ENCODE measurements around the gene GDPD5.

GDPD5 gene

DNA sequence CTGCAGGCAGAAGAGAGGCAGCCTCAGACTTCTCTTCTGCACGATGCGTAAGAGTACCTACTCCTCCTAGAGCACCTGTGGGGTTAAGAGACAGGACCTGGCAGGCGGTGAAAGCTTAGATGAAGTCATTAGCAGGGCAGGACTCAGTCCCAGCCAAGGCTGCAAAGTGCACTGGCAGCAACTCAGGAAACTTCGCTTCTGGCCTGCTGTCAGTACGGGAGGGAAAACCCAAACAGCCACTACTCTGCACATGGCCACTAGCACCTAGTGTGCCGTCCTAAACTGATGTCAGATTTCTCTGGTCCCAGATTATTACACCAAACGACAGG, 84.0 kb downstream of the GDPD5 start:
- DNase-seq: no peak

DNA sequence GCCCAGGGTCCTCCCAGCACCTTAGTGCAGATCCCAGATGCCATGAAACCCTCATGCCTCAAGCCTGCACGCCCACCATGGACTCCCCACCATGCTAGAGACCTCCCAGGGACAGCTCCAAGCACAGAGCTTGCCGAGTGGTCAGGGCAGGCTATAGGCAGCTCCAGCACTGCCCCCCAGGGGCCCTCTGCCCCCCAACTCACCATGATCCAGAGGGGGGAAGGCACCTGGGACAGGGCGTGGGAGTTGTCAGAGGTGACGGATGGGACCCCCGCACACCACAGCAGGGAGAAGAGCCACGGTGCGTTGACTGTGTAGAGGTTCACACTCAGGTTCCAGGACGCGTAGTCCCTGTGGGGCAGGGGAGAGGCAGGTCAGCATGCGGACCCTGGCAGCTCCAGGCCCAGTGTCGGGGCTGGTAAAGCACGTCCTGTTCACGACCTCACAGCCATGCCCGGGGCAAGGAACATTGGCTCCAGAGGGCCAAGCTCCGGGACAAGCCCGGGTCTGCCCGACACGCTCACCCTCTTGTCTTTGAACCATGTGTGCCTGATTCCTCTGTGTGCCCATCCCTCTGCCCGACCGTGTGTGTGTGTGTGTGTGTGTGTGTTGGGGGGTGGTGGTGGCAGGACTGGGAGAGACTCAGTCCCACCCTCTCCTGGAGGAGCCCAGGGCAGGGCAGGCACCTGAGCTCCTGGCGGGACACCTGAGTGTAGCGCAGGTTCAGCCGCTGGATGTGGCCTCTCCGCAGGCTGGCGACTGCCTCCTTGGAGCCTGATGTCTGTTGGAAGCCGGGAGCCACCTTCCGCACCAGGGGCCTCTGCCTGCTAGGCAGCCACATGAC, 84.6 kb downstream of the GDPD5 start:
- no peak for DNase-seq

DNA sequence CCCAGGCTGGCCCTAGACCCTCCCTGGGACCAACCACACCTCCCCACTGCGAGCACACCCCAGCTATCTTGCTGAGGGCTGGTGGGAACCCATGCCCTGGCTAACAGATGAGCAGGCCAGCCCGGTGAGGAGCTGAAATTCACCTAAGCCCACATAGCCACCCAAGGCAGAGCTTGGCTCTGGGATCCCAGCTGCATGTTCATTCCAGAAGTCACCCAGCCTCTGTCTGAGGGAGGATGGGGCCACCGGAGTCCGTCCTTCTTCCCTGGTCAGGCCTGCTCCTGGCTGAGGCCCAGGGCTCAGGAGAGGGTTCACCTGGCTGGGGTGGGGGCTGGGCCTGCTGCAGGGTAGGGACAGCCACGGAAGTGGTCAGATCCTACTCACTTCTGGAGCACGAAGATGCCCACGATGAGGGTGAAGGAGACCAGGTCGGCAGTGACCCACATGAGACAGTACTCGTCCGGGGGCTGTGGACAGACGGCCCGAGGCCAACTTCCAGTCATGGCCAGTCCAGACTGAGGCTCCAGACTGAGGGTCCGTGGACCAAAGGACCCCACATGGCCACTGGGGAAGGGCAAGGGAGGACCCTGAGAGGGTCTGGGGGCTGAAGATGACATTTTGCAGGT, 86.1 kb downstream of the GDPD5 start:
- no peak for DNase-seq

DNA sequence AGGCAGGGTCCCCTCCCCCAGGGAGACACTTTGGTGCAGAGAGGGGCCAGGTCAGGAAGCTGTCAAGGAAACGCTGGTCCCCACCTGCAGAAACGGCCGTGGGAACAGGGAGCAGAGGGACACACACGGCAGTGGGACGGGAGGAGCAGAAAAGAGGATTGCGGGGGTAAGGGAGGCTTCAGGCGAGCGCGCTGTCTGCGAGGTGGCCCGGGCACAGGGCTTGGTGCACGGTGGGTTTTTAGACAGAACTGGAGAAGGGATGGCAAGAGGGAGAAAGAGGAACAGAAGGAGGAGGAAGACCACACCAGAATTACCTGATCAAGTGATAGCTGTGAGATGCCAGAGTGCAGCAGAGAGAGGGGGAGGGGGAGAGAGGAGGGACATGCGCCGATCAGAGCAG, 86.7 kb downstream of the GDPD5 start:
- no peak for DNase-seq

DNA sequence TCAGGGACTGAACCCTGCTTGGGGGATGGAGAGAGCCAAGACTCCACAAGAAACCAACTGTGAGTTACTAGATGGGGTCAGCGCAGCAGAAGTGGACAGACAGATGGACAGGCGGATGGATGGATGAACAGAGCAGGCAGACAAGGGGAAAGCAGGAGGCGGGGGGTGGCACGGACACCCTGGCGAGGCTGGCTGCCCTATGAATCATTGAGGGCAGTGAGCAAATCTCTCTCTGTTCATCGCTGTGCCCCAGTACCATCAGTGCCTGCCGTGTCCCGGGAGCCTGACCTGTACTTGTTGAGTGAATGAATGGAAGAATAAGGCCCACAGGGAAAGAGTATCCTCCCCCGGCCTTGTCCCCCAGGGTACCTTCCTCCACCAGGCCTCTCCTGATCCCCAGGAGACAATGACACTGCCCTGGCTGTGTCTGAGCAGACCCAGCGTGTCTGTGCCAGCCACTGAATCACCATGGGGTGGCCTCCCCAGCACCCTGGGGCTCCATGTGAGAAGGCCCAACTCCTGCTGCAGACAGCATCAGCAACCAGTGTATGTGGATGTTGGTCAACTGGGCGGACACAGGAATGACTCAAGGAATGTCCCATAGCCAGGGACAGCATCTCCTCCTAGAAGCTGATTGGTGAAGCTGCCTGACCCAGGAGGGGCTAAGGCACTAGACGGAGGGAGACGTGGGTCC, 87.6 kb downstream of the GDPD5 start:
- no peak for DNase-seq

DNA sequence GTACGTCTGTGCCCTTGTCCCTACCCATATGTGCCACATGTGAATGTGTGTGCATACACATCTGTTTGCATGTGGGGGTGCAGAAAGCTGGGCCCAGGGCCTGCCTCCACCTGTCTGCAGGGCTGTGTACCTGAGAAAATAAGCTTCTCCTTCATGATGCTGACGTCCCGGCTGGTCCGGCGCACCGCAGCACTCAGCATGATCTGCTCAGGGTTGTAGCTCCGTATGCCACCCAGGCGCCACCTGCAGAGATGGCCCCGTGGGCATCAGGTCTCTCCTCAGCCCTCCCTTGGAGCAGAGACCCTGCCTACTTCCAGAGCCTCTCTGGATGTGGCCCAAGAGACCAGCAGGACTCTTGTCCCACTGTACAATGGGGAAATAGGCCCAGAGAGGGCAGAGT, 88.9 kb downstream of the GDPD5 start:
- no peak for DNase-seq

DNA sequence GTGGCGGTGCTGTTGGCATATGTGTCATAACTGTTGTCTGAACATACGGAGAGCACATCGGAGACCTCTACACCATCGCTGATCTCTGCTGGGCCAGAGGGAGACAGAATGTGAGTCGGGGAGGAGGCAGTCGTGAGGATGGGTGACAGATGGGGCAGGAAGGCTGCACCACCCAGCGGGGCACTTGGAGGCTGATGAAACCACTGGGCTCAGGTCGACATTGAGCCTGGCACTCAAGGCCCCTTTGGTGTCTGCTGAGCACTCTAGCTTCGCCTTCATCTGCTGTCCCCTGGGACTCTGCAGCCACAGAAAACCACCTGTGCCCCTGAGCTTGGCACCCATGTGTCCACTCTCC, 90.2 kb downstream of the GDPD5 start:
- DNase-seq: no peak

DNA sequence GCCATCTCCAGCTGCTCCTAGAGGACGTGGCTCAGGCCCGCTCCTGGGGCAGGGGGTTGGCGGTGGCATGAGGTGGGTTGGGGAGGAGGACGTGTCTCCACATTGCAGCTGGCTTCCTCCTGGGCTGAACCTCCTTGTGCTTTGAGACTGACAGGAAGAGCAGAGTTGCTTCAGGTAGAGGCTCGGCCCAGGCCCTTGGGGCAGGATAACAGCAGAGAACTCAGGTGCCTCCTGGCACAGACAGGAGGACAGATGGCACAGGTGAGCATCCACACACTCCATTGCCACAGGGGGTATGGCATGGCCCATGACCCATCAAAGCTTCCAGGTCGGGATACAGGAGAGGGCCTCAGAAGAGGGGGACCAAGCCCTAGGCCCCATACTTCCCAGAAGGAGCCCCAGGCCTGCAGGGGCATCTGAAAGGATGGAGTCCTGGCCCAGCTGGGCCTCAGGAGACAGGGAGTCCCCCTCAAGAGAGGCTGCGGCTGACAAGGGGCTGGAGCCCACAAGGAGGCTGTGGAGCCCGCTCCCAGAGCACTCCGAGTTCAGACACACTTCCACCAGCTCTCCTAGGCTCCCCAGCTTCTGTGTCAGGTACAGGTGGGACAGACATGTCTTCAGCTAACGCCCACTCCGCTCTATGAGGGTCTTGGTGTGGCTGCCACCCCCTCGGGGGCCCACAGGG, 90.7 kb downstream of the GDPD5 start:
- DNase-seq: no peak

DNA sequence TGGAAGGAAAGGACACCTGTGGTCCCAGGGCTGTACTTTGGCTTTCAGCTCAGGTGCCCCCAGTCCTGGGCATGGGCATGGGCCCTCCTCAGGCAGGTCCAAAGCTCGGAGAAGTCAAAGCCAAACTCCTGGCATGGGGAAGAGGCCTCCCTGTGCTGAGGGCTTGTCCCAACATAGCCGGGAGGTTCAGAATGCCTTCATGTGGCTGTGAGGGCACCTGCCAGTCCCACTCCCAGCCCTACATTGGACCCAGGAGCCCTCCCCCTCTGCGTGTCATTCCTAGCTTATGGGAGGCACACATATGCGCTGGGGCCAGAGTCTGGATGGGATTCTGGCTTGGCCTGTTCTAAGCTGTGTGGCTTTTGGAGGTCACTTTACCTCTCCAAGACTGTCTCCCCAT, 91.7 kb downstream of the GDPD5 start:
- DNase-seq: no peak

DNA sequence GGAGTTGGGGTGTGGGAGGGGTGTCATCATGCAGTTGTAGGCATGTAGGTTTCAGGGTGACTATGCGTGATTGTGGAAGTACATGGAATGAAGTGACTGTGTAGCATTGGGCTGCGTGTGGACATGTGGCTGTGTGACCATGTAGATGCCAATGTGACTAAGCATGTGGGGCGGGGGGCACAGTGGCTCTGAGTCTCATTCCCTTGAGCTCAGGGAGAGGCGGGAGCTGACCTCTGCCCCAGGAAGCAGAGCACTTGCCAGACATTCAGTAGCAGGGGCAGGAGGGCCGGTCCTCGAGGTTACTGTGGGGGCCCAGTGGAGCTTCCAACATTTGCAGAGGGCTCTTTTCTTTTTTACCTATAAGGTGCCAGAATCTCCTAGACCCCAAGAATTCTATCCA, 92.3 kb downstream of the GDPD5 start:
- no peak for DNase-seq

DNA sequence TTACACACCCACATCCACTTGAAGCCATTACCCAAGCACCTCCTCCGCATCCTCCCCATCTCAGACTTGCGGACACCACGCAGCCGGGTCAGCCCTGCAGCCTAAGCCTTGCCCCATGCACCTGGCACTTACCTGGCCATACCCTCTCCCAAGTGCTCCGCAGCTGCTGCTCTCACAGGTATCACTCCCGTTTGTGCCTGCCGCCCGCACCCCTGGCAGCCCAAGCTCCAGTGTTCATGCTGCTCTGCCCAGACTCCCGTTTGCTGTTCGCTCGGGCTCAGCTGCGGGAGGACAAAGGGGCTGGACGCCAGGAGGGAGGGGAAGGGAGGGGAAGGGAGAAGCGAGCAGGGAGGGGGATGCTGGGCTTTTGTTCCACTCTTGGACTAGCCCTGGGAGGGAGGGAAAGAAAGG, 92.8 kb downstream of the GDPD5 start, which contains the start of gene KLHL35:
Gene KLHL35 (minus strand): TSS at position 293 of the 411 bp plus-strand sequence. CDS start 2,574 bp downstream, outside the sequence.
- DNase-seq: no peak

DNA sequence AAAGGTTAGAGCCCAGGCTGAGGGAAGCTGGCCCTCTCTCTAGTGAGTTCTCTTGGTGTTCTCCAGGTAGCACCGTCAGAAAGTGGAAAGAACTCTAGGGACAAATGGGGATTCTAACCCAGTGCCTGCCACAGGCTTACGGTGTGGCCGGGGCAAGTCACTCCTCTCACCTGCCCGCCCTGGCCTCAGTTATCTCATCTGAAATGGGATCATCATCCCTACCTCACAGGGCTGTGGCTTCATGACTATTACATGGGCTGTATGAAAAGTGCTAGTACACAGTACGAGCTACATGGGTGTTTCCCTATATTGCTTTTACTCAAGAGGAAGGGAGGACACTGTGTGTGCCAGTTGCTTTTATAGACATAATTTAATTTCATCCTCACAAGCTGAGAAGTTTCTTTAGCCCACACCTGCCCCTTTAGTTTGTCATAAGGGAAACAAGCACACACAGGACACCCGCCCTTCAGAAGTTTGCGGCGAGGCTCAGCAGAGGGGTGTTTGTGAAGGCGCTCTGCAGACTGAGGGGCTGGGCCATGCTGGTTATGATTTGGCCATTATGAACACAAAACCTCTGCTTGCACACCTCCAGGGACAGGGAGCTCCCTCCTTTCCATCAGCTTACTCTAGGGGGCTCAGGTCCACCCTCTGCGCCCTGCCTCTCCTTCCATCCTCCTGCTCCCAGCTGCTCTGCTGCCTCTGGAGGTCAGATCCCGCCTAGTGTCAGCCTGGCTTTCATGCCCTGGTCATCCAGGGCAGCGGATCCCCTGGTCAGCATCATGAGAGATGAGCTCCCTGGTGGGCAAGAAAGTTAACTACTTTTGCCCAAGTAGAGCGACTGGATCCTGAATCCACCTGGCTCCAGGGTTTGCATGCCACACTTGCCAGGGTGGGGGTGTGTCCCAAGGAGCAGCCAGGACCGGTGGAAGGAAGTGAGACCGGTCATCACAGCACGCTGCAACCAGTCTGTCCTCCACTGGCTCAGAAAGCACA, 93.9 kb downstream of the GDPD5 start:
- peak; percentile 79 for DNase-seq

DNA sequence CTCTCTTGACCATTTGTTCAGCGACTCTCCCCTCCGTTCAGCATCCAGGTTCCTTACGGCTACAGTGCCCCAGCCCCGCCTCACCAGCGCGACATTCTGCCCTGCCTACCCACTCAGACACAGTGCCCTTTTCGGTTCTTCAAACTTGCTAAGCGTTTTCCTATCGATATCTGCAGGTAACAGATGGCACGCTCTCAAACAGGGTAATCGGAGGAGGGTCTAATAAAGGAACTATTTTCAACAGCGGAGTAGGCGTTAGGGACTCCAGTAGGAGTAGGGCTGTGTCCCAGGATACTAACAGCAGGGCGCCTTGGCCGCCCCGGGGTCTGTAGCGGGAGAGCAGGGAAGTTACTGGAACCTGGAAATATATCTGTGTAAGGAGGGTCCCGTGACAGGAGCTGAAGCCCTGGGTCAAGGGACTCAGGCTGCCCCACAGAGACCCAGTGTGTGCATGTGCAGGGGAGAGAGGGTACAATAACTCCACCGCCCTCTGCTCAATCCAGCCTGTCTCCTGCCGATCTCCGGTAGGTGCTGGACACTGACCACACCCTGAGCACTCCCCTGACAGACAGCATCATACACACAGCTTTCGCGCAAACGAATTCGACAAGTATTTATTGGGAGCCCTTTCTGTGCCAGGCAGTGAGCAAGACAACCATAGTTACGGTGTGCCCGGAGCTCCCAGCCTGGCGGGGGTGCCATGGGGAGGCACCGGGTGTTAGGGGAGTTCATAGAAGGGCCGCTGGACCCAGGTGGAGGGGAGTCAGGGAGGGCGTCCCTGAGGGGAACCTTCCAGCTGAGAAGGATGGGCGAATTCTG, 94.8 kb downstream of the GDPD5 start:
- DNase-seq: no peak

DNA sequence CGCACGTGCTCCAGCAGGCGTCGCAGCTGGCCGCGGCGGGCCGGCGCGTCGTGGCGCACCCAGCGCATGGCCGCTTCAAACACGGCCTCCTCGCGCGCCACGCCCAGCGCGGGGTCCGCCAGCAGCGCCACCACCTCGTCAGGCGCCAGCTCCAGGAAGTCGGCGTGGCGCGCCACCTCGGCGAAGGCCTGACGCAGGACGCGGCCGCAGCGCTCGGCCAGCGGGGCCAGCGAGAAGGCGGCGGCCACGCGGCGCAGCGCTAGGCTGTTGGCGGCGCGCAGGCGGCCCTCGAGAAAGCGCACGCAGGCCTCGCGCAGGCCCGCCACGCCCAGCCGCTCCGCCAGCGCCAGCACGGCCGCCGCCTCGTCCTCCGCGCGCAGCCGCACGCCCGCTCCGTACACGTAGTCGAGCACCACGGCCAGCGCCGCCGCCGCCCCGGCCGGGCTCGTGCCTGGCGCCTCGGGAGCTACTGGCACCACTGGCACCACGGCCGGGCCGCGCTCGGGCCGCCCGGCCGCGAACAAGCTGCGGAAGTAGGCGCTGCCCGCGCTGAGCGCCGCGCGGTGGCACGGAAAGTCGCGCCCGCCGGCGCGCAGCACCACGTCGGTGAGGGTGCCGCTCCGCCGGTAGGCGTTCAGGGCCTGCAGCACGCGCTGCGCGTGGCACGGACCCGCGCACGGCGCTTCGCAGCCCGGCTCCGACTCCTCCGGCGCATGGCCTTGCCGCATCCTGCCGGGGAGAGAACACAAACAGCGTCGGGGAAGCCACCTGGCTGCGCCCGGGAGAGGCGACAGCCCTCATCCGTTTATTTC, 95.6 kb downstream of the GDPD5 start:
- DNase-seq: peak; percentile 79

DNA sequence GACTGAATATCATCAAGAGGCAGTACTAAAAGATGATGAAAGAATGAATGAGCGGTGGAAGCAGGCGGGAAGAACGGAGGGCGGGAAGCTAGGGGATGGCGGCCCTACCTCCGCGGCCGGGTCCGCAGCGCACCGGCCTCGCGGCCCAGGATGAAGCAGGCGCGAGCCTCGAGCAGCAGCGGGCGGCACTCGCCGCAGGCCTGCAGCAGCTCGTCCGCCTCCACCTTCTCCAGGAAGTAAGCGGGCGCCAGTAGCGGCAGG, 96.2 kb downstream of the GDPD5 start:
- DNase-seq: no peak

DNA sequence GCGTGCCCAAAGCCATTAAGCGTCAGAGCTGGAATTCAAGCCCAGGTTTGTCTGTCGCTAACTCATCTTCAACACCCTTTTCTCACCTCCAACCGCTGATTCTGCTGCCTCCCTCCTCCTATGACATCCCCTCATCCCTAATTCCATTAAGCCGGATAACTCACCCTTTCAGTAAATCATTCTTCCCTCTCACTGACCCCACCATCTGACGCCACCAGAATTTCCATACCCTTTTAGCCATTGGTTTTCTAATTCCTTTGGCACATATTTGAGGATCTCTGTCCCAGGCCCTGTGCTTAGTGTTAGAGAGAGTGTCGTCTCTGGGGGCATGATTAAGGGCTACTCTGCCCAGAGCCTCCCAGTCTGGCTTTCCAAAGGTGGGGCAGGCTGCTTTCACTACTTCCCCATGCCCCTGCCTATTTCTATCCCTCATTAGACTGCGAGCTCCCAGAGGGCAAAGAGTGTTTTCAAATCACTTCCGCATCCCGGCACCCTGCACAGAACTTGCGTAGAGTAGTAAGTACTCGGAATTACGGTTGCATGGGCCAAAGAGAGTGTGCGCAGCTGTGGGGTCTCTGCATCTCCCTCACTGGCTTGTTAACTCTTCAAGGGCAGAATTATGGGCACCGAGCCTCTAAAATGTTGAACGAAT, 96.6 kb downstream of the GDPD5 start:
- no peak for DNase-seq

DNA sequence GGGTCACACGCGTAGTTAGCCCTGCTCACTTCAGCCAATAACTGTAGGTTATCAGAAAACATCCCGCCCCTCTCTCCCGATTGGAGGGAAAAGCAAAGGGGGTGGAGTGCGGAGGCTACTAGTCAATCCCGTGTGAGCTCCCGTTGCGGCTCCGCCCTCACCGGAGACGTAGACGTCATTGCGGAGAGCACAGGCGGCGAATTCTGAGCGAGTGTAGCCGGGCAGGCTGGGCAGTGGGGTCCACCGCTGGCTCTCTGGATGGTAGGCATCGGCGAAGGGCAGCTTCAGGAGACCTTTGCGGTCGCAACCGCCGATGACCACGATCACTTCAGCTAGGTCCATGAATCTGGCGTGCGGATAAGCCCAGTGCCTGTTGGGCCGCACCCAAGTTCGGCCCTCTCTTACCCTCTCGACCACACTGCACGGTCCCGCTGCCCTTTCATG, 97.4 kb downstream of the GDPD5 start:
- peak; percentile 86 for DNase-seq

DNA sequence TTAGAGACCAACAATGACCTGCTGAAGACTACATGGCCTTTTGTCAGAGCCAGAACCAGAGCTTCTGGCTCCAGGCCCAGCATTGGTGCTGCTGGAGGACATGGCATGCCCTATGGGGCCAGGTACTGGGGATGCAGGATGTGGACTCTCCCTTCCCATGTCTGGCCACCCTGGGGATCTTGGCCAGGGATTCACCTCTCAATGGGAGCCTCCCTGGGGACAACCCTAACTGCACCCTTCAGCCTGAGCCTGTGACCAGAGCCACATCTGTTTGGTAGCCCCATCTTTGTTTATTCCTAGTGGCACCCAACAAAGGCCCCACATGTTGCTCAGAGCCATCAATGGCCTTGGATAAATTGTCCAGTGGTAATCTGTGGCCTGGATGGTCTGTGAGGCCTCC, 98.6 kb downstream of the GDPD5 start:
- no peak for DNase-seq

DNA sequence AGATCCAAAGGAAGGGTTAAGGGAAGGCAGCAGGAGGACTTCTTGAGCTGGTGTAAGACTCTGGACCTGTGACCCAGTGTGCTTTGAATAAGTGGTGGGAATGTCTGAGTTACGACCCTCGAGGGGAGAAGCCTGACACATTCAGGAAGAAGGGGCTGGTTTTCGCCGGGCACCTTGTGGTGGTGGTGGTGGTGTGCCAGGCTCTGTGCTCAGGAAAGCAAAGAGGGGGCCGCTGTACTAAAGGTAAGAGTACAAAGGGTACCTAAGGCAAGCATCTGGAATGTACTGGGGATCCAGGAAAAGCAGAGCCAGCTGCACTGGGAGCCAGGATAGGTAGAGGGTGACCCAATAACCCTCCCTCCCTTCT, 99.0 kb downstream of the GDPD5 start:
- DNase-seq: no peak

DNA sequence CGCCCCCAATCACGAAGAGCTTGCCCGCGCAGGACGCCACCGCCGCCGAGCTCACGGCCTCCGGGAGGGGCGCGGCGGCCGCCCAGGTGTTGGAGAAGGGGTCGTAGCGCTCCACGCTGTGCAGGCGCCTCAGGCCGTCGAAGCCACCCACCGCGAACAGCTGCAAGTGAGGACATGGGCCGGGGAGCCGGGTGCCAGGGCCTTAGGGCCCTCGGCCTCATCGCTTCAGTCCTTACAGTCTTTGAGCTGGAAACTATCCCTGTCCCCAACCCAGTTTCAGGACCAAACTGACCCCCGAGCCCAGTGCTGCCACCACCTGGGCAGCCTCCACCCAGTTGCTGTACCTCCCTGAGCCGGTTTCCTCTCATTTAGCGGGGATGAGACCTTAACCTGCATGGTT, 100.3 kb downstream of the GDPD5 start:
- DNase-seq: peak; percentile 98
